Stimulated activated CD8-positive, alpha-beta memory T cell treated with anti-CD3 and anti-CD28 coated beads, Interleukin-15, amount 100 ng/mL, for 4 hours (primary cell): Measurements from ENCODE around the gene PLCL2.
"Not testable (repeated sequence)": the region's sequence is repeated elsewhere in the genome, so short reads cannot be mapped to it uniquely, and the experiment has no call there.

Source experiments
- DNase-seq, 2 donors: peaks; one replicate each; pipeline ENCODE4 v3.0.0-alpha.2; 2020; ENCODE audit warnings: low read depth in 2 of 2

Gene PLCL2

GRCh38 chr3:16917256-16917935 is 32.6 kb downstream of the PLCL2 start:
- no peak for DNase-seq

- DNase-seq, result no peak
Measured at GRCh38 chr3:16917980-16918682, 33.4 kb downstream of the PLCL2 start.

GRCh38 chr3:16918683-16919025 is 33.9 kb downstream of the PLCL2 start:
- DNase-seq, result no peak

- DNase-seq, result no peak
Measured at GRCh38 chr3:16923112-16923511, 38.4 kb downstream of the PLCL2 start.

GRCh38 chr3:16927485-16927884 is 42.7 kb downstream of the PLCL2 start:
- no peak for DNase-seq

- DNase-seq, result no peak
Measured at GRCh38 chr3:16928386-16929132, 43.8 kb downstream of the PLCL2 start.

- DNase-seq, result no peak
Measured at GRCh38 chr3:16929311-16929710, 44.6 kb downstream of the PLCL2 start.

- no peak for DNase-seq
Measured at GRCh38 chr3:16932877-16933276, 48.1 kb downstream of the PLCL2 start.

GRCh38 chr3:16935781-16936180 is 51.0 kb downstream of the PLCL2 start:
- DNase-seq, result no peak

- DNase-seq, result no peak
Measured at GRCh38 chr3:16936233-16936632, 51.5 kb downstream of the PLCL2 start.

- no peak for DNase-seq
Measured at GRCh38 chr3:16936676-16937230, 52.0 kb downstream of the PLCL2 start.

GRCh38 chr3:16937326-16937845 is 52.6 kb downstream of the PLCL2 start:
- DNase-seq, result no peak

- DNase-seq, result no peak
Measured at GRCh38 chr3:16940769-16941700, 56.3 kb downstream of the PLCL2 start.

GRCh38 chr3:16942955-16943354 is 58.2 kb downstream of the PLCL2 start:
- no peak for DNase-seq

GRCh38 chr3:16943857-16944256 is 59.1 kb downstream of the PLCL2 start:
- DNase-seq, result no peak

GRCh38 chr3:16944356-16944755 is 59.6 kb downstream of the PLCL2 start:
- DNase-seq, result no peak

GRCh38 chr3:16945330-16945729 is 60.6 kb downstream of the PLCL2 start:
- no peak for DNase-seq

GRCh38 chr3:16950282-16950681 is 65.5 kb downstream of the PLCL2 start:
- DNase-seq, result no peak

GRCh38 chr3:16950845-16951244 is 66.1 kb downstream of the PLCL2 start:
- no peak for DNase-seq

GRCh38 chr3:16957852-16958251 is 73.1 kb downstream of the PLCL2 start:
- not testable (repeated sequence) for DNase-seq

GRCh38 chr3:16960125-16960524 is 75.4 kb downstream of the PLCL2 start:
- DNase-seq, result no peak
